Activated T-helper 1 cell treated with anti-CD3 and anti-CD28 coated beads, Interleukin-2, amount 50 U/mL, for 16 hours (primary cell): Measurements from ENCODE around the gene RXRA.
"Not testable (repeated sequence)": the region's sequence is repeated elsewhere in the genome, so short reads cannot be mapped to it uniquely, and the experiment has no call there.

Source experiments
- DNase-seq, 2 donors: peaks; one replicate each; pipeline ENCODE4 v3.0.0-alpha.2; 2020; ENCODE audit warnings: low read depth in 1 of 2, low spot score in 1 of 2

Gene RXRA

DNA sequence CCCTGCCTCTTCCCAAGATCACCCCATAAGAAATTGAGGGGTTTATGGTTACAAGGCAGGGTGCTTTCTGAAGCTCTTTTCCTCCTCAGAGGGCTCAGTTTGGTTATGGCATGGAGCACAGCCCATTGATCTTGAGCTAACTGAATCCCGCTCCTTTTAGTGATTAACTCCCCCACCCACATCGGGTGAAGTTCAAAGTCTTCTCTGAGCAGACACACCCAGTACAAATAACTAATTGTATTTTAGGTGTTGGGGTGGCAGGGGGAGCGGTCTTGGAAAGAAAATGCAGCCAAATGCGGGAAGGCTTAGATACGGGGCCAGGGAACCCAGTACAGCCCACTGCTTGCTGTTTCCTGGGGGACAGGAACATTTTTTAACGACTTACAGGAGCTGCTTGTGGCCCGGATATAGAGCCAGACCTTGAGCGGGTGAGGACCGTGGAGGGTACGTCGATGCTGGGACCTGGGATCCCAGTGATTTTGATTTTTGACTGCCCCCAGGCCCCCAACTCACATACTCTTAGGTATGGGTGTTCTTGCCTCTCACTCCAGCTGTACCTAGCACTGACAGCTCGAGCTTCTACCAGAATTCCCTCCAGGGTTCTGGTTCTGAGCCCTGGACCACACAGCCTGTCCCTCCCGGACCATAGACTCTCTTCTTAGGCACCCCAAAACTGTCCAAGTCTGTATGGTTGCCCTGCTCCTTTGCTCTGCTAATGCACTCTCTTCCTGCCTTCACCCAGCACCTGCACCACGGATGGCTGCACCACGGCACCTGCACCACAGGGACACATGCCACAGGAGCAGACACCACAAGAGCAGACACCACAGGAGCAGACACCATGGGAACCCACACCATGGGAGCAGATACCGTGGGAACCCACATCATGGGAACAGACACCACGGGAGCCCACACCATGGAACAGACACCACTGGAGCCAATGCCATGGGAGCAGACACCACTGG is 18.3 kb upstream of the RXRA start:
- no peak for DNase-seq

GRCh38 chr9:134308639-134309220 is 17.5 kb upstream of the RXRA start:
- not testable (repeated sequence) for DNase-seq

- DNase-seq: no peak
Measured at GRCh38 chr9:134313470-134313869, 12.8 kb upstream of the RXRA start.

DNA sequence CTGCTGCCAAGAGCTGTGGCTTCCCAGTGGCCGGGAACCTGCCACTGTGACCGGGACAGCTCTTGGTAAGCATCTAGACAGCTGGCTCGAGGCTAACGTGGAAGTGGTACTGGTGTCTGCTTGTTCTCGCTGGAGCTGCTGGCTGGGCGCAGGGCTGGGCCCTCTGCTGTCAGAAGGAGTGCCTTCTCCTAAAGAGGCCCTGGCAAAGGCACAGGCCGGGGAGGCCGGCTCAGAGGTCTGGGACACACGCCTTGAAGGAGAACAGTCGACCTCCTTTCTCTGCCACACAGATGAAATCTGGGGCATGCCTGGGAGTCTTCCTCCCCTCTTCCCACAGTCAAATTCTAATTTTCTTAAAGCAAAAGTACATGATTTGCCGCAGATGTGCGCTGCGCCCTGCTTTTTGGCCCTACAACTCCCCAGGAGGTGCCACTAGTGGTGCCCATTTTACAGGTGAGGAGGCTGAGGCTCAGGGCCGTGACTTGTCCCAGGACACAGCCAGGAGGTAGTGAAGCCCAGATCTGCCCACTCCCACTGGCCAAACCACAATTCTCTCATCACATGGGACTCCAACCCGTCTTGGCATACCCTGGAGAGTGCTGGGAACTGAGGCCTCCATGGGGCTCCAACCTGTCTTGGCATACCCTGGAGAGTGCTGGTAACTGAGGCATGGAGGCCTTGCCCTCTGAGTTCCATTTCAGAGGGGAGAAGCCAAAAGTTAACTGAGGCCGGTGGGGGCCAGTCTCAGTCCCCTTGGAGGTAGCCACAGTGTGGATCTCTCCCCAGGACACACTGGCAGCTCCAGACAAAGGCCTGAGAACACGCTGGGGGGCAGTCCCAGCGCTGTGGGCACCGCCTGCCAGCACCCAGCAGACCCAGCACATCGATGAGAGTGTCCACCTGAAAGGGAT is 12.0 kb upstream of the RXRA start:
- DNase-seq: no peak

DNA sequence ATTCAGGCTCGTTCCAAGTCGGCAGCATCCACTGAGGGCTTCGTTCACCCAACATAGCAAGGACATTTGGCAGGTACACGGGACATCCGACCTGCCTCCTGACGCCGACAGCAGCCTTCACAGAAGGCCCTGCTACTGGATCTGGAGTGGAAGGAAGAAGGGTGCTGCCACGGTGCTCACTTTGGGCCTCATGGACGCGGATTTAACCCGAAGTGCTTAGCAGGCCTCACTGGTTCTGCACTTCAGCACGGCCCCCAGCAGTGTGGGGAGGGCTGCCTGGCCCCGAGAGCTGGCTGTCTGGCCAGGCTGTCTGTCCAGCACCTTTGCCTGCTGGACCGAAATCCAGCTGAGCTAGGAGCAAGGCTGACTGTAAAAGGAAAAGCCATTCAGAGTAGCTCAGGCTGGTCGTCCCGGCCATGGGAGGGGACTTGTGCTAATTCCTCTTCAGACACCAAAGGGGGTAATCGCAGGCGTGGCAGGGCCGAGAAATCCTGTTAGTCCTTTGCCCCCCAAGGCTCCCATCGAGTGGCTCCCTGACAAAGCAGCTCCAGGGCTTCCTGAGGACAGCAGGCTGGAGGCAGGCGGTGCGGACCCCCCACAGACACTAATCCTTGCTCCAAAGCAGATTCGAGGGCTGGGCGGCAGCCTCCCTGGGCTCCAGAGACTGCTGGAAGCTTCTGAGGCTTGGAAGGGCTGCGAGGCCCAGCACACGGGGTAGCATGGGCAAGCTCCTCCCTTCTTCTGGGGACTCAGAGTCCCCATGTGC is 11.1 kb upstream of the RXRA start:
- DNase-seq: no peak

DNA sequence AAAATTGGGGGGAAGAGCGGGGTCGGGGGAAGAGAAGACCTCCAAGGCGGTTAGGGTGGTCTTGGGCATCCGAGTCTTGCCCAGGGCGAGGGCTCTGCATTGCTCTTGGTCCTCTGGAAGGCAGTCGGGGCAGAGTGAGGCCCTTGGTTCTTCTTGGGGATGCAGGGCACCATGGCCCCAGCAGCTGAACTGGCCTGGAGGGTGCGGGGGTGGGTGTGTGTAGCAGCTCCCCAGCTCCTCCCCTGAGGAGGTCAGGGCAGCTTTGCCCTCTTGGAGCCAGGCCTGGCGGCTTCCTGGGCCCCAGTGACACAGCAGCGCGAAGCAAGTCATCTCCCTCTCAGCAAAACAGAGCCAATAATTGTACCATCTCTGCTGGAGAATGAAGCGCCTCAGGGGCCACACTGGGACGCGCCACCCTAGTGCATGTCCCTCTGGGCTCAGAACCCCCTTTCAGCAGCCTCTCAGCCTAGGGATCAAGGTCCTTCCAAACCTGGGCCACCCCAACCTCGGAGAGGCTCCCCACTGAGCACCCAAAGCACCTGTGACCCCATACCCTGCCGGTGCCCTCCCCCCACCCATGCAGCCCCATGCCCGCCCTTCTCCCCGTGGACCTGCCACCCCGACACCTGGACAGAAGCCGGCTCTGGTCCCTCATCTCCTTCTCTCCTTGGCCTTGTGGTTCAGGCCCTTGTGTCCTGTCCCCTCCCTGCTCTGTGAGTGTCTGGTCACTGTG is 10.4 kb upstream of the RXRA start:
- DNase-seq: no peak

DNA sequence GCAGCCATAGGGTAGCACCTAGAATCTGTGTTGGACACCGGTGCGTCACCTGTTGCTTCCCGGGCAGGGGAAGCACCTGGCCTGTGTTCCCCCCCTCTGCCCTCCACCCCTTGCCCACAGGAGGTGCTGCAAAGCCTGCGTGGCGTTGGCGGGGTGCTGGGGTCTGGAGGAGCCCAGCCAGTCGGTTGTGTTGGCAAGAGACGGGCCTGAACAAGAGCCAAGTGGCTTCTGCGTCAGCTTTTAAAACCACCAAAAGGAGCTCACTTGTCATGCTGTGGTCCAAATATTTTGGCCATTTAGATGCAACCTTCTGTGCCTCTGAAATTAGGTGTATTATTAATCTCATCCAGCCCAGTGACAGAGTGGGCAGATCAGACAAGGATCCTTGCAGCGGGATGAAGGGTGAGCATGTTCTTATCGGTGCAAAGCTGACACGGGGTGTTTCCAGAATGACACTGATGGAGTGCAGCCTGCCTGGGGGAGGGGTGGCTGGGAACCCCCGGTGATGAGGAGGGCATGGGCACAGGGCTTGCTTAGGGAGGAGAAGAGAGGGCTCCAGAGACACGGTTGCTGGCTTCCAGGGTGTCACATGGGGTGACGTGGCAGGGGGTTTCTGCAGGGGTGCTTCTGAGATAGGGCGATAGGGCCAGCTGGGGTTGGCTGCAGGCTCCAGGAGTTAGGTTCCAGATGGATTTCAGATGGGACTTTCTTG is 9.7 kb upstream of the RXRA start:
- DNase-seq: no peak

DNA sequence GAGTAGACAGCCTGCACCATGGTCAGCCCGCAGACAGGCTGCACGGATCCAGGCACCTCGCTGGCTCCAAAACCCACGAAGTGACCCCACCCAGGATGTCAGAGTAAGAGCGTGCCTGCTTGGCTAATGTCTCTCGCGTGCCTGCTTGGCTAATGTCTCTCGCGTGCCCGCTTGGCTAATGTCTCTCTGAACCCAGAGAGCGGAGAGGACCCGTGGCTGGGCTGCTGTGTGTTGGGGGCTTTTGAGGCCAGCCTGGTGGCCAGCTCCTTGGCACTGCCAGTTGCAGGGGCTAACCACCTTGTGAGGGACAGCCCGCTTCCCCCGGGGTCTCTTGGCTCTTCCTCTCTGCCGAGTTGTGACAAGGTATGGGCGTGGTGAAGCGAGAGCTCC is 8.9 kb upstream of the RXRA start:
- no peak for DNase-seq

GRCh38 chr9:134317790-134318414 is 8.4 kb upstream of the RXRA start:
- DNase-seq: no peak

GRCh38 chr9:134318481-134318891 is 7.8 kb upstream of the RXRA start:
- no peak for DNase-seq

GRCh38 chr9:134318941-134319305 is 7.3 kb upstream of the RXRA start:
- DNase-seq: no peak

DNA sequence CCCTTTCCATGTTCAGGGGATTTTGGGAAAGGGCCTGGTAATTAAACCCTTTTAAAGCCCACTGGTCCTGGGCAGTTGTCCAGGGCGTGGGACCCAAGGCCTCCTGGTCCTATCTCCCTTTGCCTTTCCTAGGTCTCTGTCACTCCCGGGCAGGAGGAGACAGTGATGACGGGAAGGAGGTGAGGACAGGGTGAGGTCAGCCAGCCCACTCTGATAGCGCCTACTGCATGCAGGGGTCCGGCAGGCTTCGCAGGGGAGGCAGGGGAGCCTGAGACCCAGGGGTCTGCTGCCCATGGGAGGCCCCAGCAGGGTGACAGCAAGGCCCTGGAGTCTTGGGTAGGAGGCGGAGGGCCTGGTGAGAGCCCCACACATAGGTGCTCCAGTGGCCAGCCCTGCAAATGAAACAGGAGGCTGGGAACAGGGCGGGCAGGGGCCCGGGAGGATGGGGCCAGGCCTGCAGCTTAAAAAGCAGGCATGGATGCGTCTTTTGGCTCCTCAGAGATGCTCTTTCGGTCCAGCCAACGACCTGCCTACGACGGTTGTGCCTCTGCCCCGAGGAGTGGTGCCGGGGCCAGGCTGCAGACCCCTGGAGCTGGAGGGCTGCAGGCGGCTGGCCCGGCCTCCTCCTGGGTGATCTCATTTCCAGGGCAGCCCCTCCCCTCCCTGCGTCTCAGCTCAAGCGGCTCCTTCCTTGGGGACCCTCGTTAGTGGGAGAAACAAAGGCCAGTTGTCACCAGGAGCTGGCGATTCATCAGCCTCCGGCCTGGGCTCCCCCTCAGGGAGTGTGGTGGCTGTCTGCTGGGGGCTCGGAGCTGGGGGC is 6.7 kb upstream of the RXRA start:
- no peak for DNase-seq

DNA sequence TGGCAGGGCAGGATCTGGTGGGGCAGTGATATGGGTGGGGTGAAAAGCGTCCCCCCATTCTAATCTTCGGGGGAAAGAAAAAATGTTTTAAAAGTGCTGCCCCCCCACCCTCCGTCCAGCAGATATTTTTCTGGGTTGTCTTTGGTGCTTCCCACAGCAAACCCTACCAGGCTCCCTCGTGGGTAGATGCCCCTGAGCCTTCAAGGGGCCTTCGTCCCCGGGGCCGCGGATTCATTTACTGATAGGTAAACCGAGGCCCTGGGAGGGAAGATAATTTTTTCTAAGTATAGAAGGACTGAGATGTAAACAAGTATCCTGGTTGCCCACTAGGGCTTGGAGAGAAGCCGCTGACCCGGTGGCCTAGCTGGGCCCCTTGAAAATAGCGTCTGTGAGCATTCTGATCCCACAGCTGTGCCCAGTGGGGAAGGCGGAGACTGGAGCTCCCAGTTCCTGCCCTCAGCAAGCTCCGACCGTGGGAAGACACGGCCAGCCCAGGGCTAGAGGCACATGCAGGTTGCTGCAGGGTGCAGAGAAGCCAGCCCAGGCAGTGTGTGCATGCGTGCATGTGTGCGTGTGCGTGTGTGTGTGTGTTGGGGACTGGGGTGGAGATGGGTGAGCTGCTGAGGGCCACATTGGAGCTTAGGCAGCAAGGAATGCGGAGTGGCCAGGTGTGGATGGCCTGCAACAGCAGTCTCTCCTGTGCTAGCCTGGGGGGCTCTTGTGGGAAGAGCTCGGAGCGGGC is 6.0 kb upstream of the RXRA start:
- DNase-seq: no peak

DNA sequence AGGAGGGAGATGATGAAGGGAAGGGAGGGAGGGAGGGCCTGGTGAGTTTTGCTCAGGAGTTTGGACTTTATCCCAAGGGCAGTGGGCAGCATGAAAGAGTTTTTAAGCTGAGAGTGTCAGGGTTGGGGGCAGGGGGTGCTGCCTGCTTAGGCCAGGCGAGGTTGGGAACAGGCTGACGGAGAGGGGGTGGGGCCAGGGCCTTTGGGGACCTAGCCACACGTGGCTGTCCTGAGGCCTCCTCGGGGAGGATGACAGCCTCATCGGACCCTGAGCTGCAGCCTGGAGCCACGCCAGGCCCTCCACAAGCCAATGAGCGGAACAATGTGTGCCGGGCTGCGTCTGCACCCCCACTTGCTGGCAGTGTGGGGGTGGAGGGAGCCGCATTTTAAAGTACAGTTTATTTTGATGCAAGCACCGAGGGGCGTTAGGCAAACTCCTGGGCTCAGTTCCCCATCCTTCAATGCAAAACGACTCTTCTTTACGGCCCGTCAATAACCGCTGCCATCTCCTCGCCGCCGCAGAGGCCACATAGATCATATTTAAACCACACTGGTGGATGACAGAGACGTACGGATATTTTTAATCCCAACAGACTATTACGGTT is 5.3 kb upstream of the RXRA start:
- DNase-seq: no peak

DNA sequence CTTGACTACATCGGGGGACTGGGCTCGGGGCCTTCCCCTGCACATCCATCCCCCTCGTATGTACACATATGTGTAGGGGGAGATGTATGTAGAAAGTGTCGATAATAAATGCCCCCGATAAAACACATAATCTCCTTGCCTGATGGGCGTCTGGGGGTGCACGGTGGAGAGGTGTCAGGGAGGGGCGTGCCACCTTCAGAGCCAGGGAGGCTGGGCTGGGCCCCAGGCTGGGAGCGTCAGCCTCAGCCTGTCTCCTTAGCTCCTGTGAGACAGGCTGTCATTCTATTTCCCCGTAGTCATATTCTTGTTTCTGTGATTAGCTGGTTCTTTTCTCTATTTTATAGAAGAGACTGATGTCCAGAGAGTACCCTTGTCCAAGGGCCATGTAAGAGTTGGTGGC is 4.7 kb upstream of the RXRA start:
- DNase-seq: no peak

DNA sequence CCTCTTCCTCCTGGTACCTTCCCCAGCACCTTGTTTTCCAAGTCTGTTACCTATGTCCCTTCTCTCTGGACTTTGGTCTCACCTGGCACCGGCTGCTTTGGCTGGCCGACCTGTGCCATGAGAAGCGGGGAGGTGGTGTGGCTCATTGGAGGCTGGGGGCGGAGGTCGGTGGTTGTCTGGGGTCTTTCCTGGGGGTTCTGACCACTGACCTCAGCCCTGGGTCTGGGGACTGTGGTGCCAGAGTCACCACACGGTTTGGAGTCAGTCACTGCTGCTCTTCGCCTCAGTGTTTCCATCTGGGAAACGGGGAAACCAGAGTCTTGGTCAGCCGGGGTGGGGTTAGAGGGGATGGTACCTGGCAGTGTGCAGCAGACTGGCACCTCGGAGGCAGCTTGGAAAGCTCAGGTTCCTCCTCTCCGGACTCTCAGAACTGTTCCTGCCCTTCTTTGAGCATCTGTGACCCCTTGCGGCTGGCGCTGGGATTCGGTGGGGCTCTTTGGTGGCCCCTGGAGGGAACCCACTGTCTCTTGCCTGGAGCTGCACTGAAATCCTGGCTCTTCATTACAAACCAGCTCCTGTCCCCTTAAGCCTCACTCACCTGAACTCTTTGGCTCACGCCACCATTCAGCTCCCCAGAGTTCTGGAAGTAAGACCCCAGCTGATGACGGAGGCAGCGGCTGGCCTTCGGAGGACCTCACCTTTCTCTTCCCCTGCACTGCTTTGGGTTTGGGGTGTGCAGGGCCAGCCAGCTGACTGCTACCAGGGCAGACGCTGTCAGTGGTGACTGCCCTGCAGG is 4.1 kb upstream of the RXRA start:
- DNase-seq: no peak
